Breast epithelium (tissue), 3 donors: ENCODE data around the gene PEF1.

ENCODE experiments used
- CTCF ChIP-seq, 3 donors: fragments of 450-650 bp; IDR thresholded peaks; one replicate each; pipeline ENCODE4 v1.5.1; 2016 to 2017; ENCODE audit warnings: antibody characterized with exemption in 3 of 3, mild to moderate bottlenecking in 3 of 3, moderate library complexity in 3 of 3
- POLR2A ChIP-seq: fragments of 450-650 bp; IDR thresholded peaks from one replicate; pipeline ENCODE4 v1.6.1; 2016; ENCODE audit warnings: antibody characterized with exemption, mild to moderate bottlenecking, moderate library complexity
- POLR2AphosphoS5 ChIP-seq, 3 donors: sonication (generic); formaldehyde crosslinking; IDR thresholded peaks; one replicate each; pipeline ENCODE4 v1.6.1; 2017; ENCODE audit warnings: antibody characterized with exemption in 3 of 3

GRCh38 chr1:31640179-31640578 lies 4.5 kb downstream of the PEF1 start:
- TF ChIP-seq CTCF (IDR thresholded peaks at IDR 0.05) = no peak
- no peak for TF ChIP-seq POLR2AphosphoS5 (IDR thresholded peaks at IDR 0.05)
- no peak for TF ChIP-seq POLR2A
